HEK293 (cell line): ENCODE measurements around the gene EIF4EBP2.

Experiments used
- CTCF ChIA-PET: fragments of 350-600 bp; formaldehyde crosslinking; extraction: SDS; loops from one replicate; lab custom pipeline; 2021; ENCODE audit warnings: antibody characterized with exemption; lab: Yijun Ruan, JAX
- POLR2A ChIA-PET: fragments of 300-600 bp; formaldehyde crosslinking; extraction: SDS; loops from one replicate; lab custom pipeline; 2020; ENCODE audit warnings: antibody characterized with exemption, inconsistent platforms; lab: Yijun Ruan, JAX
- H3K27ac ChIP-seq: fragments of 200-500 bp; sonication (Bioruptor generic); 2 replicates; pipeline ENCODE4 v1.5.1; 2014; ENCODE audit warnings: low read depth, low read length, control low read depth, inconsistent platforms; ENCODE audit errors: extremely low read depth
- H3K36me3 ChIP-seq, 2 experiments: fragments of 200-500 bp in 1 of 2; sonication (Bioruptor generic) in 1 of 2; 1 replicate in 1 of 2; 2 replicates in 1 of 2; pipeline ENCODE4 v1.5.1; 2014 to 2017; ENCODE audit warnings: inconsistent platforms in 2 of 2, low read length in 2 of 2; ENCODE audit not compliant: control insufficient read depth in 2 of 2, insufficient read depth in 1 of 2
- H3K4me1 ChIP-seq: fragments of 200-500 bp; sonication (Bioruptor generic); 2 replicates; pipeline ENCODE4 v1.5.1; 2014; ENCODE audit warnings: mild to moderate bottlenecking, low read length, inconsistent platforms; ENCODE audit not compliant: control insufficient read depth, insufficient read depth
- H3K4me3 ChIP-seq: 2 replicates; pipeline ENCODE4 v1.5.1; 2011; ENCODE audit warnings: low read depth, mild to moderate bottlenecking, control low read depth, low read length, moderate library complexity
- H3K9me3 ChIP-seq: fragments of 200-500 bp; sonication (Bioruptor generic); 2 replicates; pipeline ENCODE4 v1.5.1; 2014; ENCODE audit warnings: low read depth, low read length, inconsistent platforms; ENCODE audit not compliant: control insufficient read depth, insufficient read depth
- PRDM1 ChIP-seq: fragments of 450-650 bp; formaldehyde crosslinking; IDR thresholded peaks from 2 replicates; pipeline ENCODE4; 2016; ENCODE audit warnings: missing biosample characterization, missing genetic modification characterization
- SCRT2 ChIP-seq: fragments of 450-650 bp; formaldehyde crosslinking; IDR thresholded peaks from 2 replicates; pipeline ENCODE4 v1.5.1; 2016; ENCODE audit warnings: missing biosample characterization, missing genetic modification characterization
- ZBTB1 ChIP-seq: fragments of 450-650 bp; formaldehyde crosslinking; IDR thresholded peaks from 2 replicates; pipeline ENCODE4 v1.5.1; 2016; ENCODE audit warnings: missing biosample characterization, missing genetic modification characterization
- ZBTB48 ChIP-seq: fragments of 450-650 bp; formaldehyde crosslinking; IDR thresholded peaks from 2 replicates; pipeline ENCODE4 v1.5.1; 2016; ENCODE audit warnings: missing biosample characterization, missing genetic modification characterization
- ZNF114 ChIP-seq: fragments of 450-650 bp; formaldehyde crosslinking; IDR thresholded peaks from 2 replicates; pipeline ENCODE4 v1.5.0; 2017; ENCODE audit warnings: missing biosample characterization, missing genetic modification characterization
- ZNF121 ChIP-seq: fragments of 450-650 bp; formaldehyde crosslinking; IDR thresholded peaks from 2 replicates; pipeline ENCODE4 v1.5.1; 2016; ENCODE audit warnings: missing biosample characterization, missing genetic modification characterization
- ZNF169 ChIP-seq: fragments of 450-650 bp; formaldehyde crosslinking; IDR thresholded peaks from 2 replicates; pipeline ENCODE4 v1.5.1; 2016; ENCODE audit warnings: missing biosample characterization, missing genetic modification characterization
- ZNF248 ChIP-seq: fragments of 450-650 bp; formaldehyde crosslinking; IDR thresholded peaks from 2 replicates; pipeline ENCODE4 v1.5.1; 2017; ENCODE audit warnings: missing biosample characterization, missing genetic modification characterization
- ZNF266 ChIP-seq: fragments of 450-650 bp; formaldehyde crosslinking; IDR thresholded peaks from 2 replicates; pipeline ENCODE4 v1.5.1; 2016; ENCODE audit warnings: missing biosample characterization, missing genetic modification characterization, low read depth
- ZNF341 ChIP-seq: fragments of 450-650 bp; formaldehyde crosslinking; IDR thresholded peaks from 2 replicates; pipeline ENCODE4; 2016; ENCODE audit warnings: low read depth, missing biosample characterization, missing genetic modification characterization
- ZNF501 ChIP-seq: fragments of 450-650 bp; formaldehyde crosslinking; IDR thresholded peaks from 2 replicates; pipeline ENCODE4 v1.5.1; 2016; ENCODE audit warnings: missing biosample characterization, missing genetic modification characterization
- ZNF555 ChIP-seq: fragments of 450-650 bp; formaldehyde crosslinking; conservative IDR thresholded peaks from 2 replicates; pipeline ENCODE4 v1.5.1; 2017; ENCODE audit warnings: missing biosample characterization, mild to moderate bottlenecking, missing genetic modification characterization, inconsistent platforms
- ZNF596 ChIP-seq: fragments of 450-650 bp; IDR thresholded peaks from 2 replicates; pipeline ENCODE4 v1.5.0; 2018; ENCODE audit warnings: missing biosample characterization, mild to moderate bottlenecking, missing genetic modification characterization, moderate library complexity
- ZNF610 ChIP-seq: fragments of 450-650 bp; formaldehyde crosslinking; IDR thresholded peaks from 2 replicates; pipeline ENCODE4 v1.5.1; 2016; ENCODE audit warnings: missing biosample characterization, missing genetic modification characterization, borderline replicate concordance
- ZNF624 ChIP-seq: fragments of 450-650 bp; formaldehyde crosslinking; IDR thresholded peaks from 2 replicates; pipeline ENCODE4 v1.5.1; 2017; ENCODE audit warnings: missing biosample characterization, missing genetic modification characterization
- ZNF660 ChIP-seq: fragments of 450-650 bp; IDR thresholded peaks from 2 replicates; pipeline ENCODE4 v1.5.1; 2018; ENCODE audit warnings: missing biosample characterization, mild to moderate bottlenecking, missing genetic modification characterization
- TF ChIP-seq, protein P1 (sequence below): fragments of 450-650 bp; formaldehyde crosslinking; IDR thresholded peaks from 2 replicates; pipeline ENCODE4 v1.5.1; 2016; ENCODE audit warnings: missing biosample characterization, missing genetic modification characterization
- TF ChIP-seq, protein P2 (sequence below): fragments of 450-650 bp; formaldehyde crosslinking; IDR thresholded peaks from 2 replicates; pipeline ENCODE4 v1.5.1; 2016; ENCODE audit warnings: missing biosample characterization, missing genetic modification characterization

The EIF4EBP2 gene

DNA sequence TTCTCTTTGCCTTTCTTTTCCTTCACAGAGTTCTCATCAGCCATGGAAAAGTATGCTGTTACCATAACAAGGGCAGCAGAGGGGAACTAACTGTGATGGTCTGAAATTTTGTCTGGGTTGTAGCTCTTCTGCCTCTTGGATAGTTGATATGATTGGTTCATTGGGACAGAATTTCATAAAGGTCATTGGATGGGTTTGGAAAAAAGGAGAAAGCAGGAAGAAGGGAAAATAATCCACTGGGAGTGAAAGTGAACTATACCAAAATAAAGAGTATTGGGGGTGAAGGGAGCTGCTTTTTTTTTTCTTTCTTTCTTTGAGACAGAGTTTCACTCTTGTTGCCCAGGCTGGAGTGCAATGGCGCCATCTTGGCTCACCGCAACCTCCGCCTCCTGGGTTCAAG, 5.8 kb downstream of the EIF4EBP2 start (continued):
- TF ChIP-seq, protein P1, sequence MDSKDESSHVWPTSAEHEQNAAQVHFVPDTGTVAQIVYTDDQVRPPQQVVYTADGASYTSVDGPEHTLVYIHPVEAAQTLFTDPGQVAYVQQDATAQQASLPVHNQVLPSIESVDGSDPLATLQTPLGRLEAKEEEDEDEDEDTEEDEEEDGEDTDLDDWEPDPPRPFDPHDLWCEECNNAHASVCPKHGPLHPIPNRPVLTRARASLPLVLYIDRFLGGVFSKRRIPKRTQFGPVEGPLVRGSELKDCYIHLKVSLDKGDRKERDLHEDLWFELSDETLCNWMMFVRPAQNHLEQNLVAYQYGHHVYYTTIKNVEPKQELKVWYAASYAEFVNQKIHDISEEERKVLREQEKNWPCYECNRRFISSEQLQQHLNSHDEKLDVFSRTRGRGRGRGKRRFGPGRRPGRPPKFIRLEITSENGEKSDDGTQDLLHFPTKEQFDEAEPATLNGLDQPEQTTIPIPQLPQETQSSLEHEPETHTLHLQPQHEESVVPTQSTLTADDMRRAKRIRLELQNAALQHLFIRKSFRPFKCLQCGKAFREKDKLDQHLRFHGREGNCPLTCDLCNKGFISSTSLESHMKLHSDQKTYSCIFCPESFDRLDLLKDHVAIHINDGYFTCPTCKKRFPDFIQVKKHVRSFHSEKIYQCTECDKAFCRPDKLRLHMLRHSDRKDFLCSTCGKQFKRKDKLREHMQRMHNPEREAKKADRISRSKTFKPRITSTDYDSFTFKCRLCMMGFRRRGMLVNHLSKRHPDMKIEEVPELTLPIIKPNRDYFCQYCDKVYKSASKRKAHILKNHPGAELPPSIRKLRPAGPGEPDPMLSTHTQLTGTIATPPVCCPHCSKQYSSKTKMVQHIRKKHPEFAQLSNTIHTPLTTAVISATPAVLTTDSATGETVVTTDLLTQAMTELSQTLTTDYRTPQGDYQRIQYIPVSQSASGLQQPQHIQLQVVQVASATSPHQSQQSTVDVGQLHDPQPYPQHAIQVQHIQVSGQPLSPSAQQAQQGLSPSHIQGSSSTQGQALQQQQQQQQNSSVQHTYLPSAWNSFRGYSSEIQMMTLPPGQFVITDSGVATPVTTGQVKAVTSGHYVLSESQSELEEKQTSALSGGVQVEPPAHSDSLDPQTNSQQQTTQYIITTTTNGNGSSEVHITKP: 0 out of 2 replicates have a peak, but pooled peaks have one; percentile 11
- TF ChIP-seq ZNF121 (tag by site-specific recombination): no peak

DNA sequence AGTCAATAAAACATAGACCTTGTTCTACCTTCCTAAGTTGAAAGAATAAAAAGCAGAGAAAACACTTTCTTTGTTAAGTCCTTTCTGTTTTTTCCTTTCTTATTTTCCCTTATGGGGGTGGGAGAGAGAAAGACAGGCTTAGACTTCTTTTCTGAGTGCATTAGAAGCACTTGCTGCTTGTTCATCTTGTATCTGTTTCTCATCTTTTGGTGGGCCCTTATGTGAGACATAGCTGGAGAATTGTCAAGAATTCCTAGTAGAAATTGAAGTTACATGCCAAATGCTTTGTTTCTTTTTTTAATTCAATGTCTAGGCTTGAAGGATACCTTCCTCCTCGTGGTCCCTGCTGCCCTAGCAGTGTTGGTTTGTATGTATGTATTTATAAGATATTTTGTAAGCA, 6.7 kb downstream of the EIF4EBP2 start:
- CTCF ChIA-PET: interaction anchor here (0.7 to 1.3 kb wide), 3 partner anchors 14 to 263 kb away, joined by 3 to 5 read pairs (median 3); no protein-coding TSS in a partner anchor
- TF ChIP-seq PRDM1 (tag by site-specific recombination): peak; percentile 83
- no peak for TF ChIP-seq ZNF501
- TF ChIP-seq, all 188 proteins: peak for 1
- no peak overlapping the region for H3K27ac ChIP-seq
- peaks cover 0 to 5% of the 10 kb centered on the region in 2 experiments; a peak in 1 of 3 replicates for H3K36me3 ChIP-seq
- POLR2A ChIA-PET: no interaction called here
- H3K9me3 ChIP-seq: no peaks in the 10 kb centered on the region
- H3K4me3 ChIP-seq: no peak overlapping the region
- H3K4me1 ChIP-seq: peaks cover 9% of the 10 kb centered on the region

DNA sequence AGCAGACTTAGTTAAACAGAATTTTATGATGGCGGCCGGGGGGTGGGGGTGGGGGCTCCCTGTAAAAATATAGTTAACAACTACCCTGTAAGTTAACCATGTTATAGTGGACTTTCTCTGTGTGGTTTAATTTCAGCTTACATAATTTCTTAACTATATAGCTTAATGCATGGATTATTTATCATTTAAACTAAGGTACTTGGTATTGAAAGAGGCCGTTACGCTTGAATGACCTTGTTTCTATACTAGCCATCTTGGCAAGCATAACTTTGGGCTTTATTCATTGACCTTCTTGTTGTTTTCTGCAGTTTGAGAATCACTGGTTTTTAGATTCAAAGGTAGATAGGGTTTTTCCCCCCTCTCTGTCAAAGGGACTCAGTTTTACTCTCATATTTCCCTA, 8.4 kb downstream of the EIF4EBP2 start:
- Histone ChIP-seq H3K4me1 (peaks cover 3% of the 10 kb centered on the region; the same call in 1 of the 2 replicates), H3K27ac (no peak overlapping the region)
- TF ChIP-seq, protein P1: no peak
- no peak for TF ChIP-seq ZNF248 (tag by site-specific recombination)
- TF ChIP-seq, all 188 proteins: peak for 0
- POLR2A ChIA-PET: no interaction called here
- H3K36me3 ChIP-seq: no peaks in the 10 kb centered on the region
- no peak overlapping the region for H3K4me3 ChIP-seq
- H3K9me3 ChIP-seq: no peaks in the 10 kb centered on the region
- CTCF ChIA-PET: interaction anchor here (0.7 to 1.5 kb wide), 2 partner anchors 25 to 48 kb away, joined by 3 to 4 read pairs; no protein-coding TSS in a partner anchor

DNA sequence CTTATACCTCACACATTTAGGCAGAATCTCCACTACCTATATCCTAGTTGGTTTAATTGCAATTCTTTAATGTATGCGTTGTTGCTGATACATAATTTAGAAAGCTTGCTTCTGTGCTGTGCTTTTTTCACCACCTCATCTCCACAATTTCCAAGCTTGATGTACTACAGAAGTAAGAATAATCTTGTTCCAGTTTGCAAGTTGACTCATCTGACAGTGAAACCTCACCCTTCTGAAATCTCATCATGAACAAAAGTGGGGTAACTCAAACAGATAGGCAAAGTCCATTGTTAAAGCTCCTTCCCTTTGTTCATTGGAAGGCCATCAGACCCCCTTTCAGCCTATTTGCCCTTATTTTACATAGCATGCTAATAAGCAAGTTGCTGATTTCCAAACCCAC, 13.6 kb downstream of the EIF4EBP2 start:
- Histone ChIP-seq H3K9me3 (no peaks in the 10 kb centered on the region), H3K4me1 (peaks cover 3% of the 10 kb centered on the region; the same call in 1 of the 2 replicates), H3K4me3 (no peak overlapping the region), H3K36me3 (peaks cover 14 to 31% of the 10 kb centered on the region in 2 experiments), H3K27ac (no peak overlapping the region)
- ChIA-PET POLR2A (interaction anchor here (1.0 to 1.9 kb wide), 3 partner anchors 8 to 14 kb away, joined by 3 to 10 read pairs (median 7); partner anchors contain the start of gene EIF4EBP2), CTCF (interaction anchor here (0.5 to 1.0 kb wide), 2 partner anchors 11 to 30 kb away, joined by 3 to 4 read pairs; no protein-coding TSS in a partner anchor)
- TF ChIP-seq ZNF341 (tag by site-specific recombination): no peak
- TF ChIP-seq, protein P2, sequence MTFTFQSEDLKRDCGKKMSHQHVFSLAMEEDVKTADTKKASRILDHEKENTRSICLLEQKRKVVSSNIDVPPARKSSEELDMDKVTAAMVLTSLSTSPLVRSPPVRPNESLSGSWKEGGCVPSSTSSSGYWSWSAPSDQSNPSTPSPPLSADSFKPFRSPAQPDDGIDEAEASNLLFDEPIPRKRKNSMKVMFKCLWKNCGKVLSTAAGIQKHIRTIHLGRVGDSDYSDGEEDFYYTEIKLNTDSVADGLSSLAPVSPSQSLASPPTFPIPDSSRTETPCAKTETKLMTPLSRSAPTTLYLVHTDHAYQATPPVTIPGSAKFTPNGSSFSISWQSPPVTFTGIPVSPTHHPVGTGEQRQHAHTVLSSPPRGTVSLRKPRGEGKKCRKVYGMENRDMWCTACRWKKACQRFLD (tag by site-specific recombination): no peak
- no peak for TF ChIP-seq ZNF266 (tag by site-specific recombination)
- TF ChIP-seq ZNF555 (tag by site-specific recombination): no peak
- TF ChIP-seq ZBTB48: no peak
- TF ChIP-seq ZNF114: no peak
- TF ChIP-seq ZNF610 (tag by site-specific recombination): no peak
- no peak for TF ChIP-seq ZNF596 (tag by site-specific recombination)
- no peak for TF ChIP-seq ZNF624 (tag by site-specific recombination)
- no peak for TF ChIP-seq ZBTB1 (tag by site-specific recombination)
- TF ChIP-seq SCRT2 (tag by site-specific recombination): no peak
- no peak for TF ChIP-seq ZNF660 (tag by site-specific recombination)
- no peak for TF ChIP-seq ZNF169 (tag by site-specific recombination)
